Measurements from ENCODE around the gene SLC6A8.

The SLC6A8 gene

GRCh38 chrX:153648358-153649177, 39.2 kb upstream of the SLC6A8 start:
- no peak for DNase-seq (ENCODE audit: low spot score)

GRCh38 chrX:153649178-153649914, 38.4 kb upstream of the SLC6A8 start:
- DNase-seq (ENCODE audit: low spot score), result no peak

- DNase-seq (ENCODE audit: low spot score), result no peak
These were observed 37.6 kb upstream of the SLC6A8 start for GRCh38 chrX:153649915-153650782.

- DNase-seq (ENCODE audit: low spot score), result no peak
These were observed 36.8 kb upstream of the SLC6A8 start for GRCh38 chrX:153650959-153651358.

- no peak for DNase-seq (ENCODE audit: low spot score)
These were observed 36.1 kb upstream of the SLC6A8 start for GRCh38 chrX:153651540-153652079.

- DNase-seq (ENCODE audit: low spot score), result no peak
These were observed 34.2 kb upstream of the SLC6A8 start for GRCh38 chrX:153653556-153653955.

GRCh38 chrX:153657161-153657560, 30.6 kb upstream of the SLC6A8 start:
- no peak for DNase-seq (ENCODE audit: low spot score)

GRCh38 chrX:153659268-153659667, 28.5 kb upstream of the SLC6A8 start:
- DNase-seq (ENCODE audit: low spot score), result no peak

- no peak for DNase-seq (ENCODE audit: low spot score)
These were observed 25.5 kb upstream of the SLC6A8 start for GRCh38 chrX:153662266-153662665.

- DNase-seq (ENCODE audit: low spot score), result no peak
These were observed 21.9 kb upstream of the SLC6A8 start for GRCh38 chrX:153665726-153666306.

- no peak for DNase-seq (ENCODE audit: low spot score)
These were observed 20.3 kb upstream of the SLC6A8 start for GRCh38 chrX:153667281-153667955.

GRCh38 chrX:153667956-153668396, 19.8 kb upstream of the SLC6A8 start:
- peak; percentile 83 for DNase-seq (ENCODE audit: low spot score)

GRCh38 chrX:153668423-153669173, 19.1 kb upstream of the SLC6A8 start:
- DNase-seq (ENCODE audit: low spot score), result no peak

- no peak for DNase-seq (ENCODE audit: low spot score)
These were observed 18.4 kb upstream of the SLC6A8 start for GRCh38 chrX:153669174-153669890.

GRCh38 chrX:153669901-153670731, 17.6 kb upstream of the SLC6A8 start:
- no peak for DNase-seq (ENCODE audit: low spot score)

GRCh38 chrX:153670748-153671588, 16.8 kb upstream of the SLC6A8 start:
- no peak for DNase-seq (ENCODE audit: low spot score)

GRCh38 chrX:153671589-153672530, 15.9 kb upstream of the SLC6A8 start:
- no peak for DNase-seq (ENCODE audit: low spot score)

Measured in pons (tissue), 1 donor.